Effector CD8-positive, alpha-beta T cell (primary cell): ENCODE measurements around the gene ECD.
A peak's percentile ranks its signal among the peaks of the same experiment; 100 is the strongest.

Experiments used
- DNase-seq: peaks from one replicate; lab custom pipeline; 2025; lab: John Stamatoyannopoulos, UW

The ECD gene

GRCh38 chr10:73096449-73097304 lies 71.1 kb downstream of the ECD start, which contains the start of gene P4HA1:
Gene P4HA1 (minus strand): TSS chr10:73096866. CDS start chr10:73074883, 21,983 bp downstream.
- peak; percentile 97 for DNase-seq

GRCh38 chr10:73096041-73096448 lies 71.8 kb downstream of the ECD start:
- DNase-seq = peak; percentile 51

GRCh38 chr10:73095481-73096021 lies 72.3 kb downstream of the ECD start:
- peak; percentile 23 for DNase-seq

GRCh38 chr10:73094986-73095480 lies 72.8 kb downstream of the ECD start:
- DNase-seq = no peak

- DNase-seq = no peak
Observed at GRCh38 chr10:73093922-73094850, 73.6 kb downstream of the ECD start.

GRCh38 chr10:73092830-73093229 lies 75.0 kb downstream of the ECD start:
- no peak for DNase-seq

- no peak for DNase-seq
Observed at GRCh38 chr10:73088304-73088703, 79.5 kb downstream of the ECD start.

GRCh38 chr10:73086816-73087215 lies 81.0 kb downstream of the ECD start:
- DNase-seq = no peak

GRCh38 chr10:73084209-73084608 lies 83.6 kb downstream of the ECD start:
- no peak for DNase-seq
